Astrocyte (in vitro differentiated cells and primary cell): ENCODE measurements around the gene SLC18A3. TPM values are rescaled to one million over a fixed set of nuclear protein-coding genes. Genes with fewer than 3 reads are reported as not detected.
A peak's percentile ranks its signal among the peaks of the same experiment; 100 is the strongest.

Experiments
- DNase-seq: peaks from one replicate; pipeline ENCODE4 v3.0.0-alpha.2; 2010; ENCODE audit warnings: low read depth
- FAIRE-seq: peaks from 2 replicates; lab custom pipeline; 2011; peaks lifted over from hg19 to GRCh38; lab: Jason Lieb, UNC
- H2AFZ ChIP-seq: 2 replicates; pipeline ENCODE4 v1.6.0; 2012; ENCODE audit warnings: low read depth, low read length, inconsistent platforms
- H3K27ac ChIP-seq: 2 replicates; pipeline ENCODE4 v1.5.1; 2011; ENCODE audit warnings: low read depth, low read length, inconsistent platforms
- H3K27me3 ChIP-seq: 2 replicates; pipeline ENCODE4 v1.6.0; 2011; ENCODE audit warnings: low read length, inconsistent platforms; ENCODE audit not compliant: insufficient read depth
- H3K36me3 ChIP-seq: 2 replicates; pipeline ENCODE4 v1.5.1; 2011; ENCODE audit warnings: low read length, inconsistent platforms; ENCODE audit not compliant: insufficient read depth
- H3K4me1 ChIP-seq: 2 replicates; pipeline ENCODE4 v1.5.1; 2011; ENCODE audit warnings: low read length, inconsistent platforms; ENCODE audit not compliant: insufficient read depth
- H3K4me2 ChIP-seq: 2 replicates; pipeline ENCODE4 v1.6.0; 2012; ENCODE audit warnings: low read length, inconsistent platforms
- H3K4me3 ChIP-seq: 2 replicates; pipeline ENCODE4 v1.5.1; 2011; ENCODE audit warnings: low read depth, mild to moderate bottlenecking, low read length, inconsistent platforms; ENCODE audit not compliant: insufficient read depth
- H3K79me2 ChIP-seq: 2 replicates; pipeline ENCODE4 v1.6.0; 2012; ENCODE audit warnings: mild to moderate bottlenecking, low read length, inconsistent platforms; ENCODE audit not compliant: insufficient read depth
- H3K9ac ChIP-seq: 2 replicates; pipeline ENCODE4 v1.6.0; 2012; ENCODE audit warnings: mild to moderate bottlenecking, low read length, inconsistent platforms
- H3K9me3 ChIP-seq: 2 replicates; pipeline ENCODE4 v1.5.1; 2012; ENCODE audit warnings: low read depth, mild to moderate bottlenecking, low read length, inconsistent platforms; ENCODE audit not compliant: insufficient read depth
- H4K20me1 ChIP-seq: 2 replicates; pipeline ENCODE4 v1.6.0; 2012; ENCODE audit warnings: low read length, inconsistent platforms; ENCODE audit not compliant: insufficient read depth
- H3K27ac Mint-ChIP-seq: one replicate; pipeline ENCODE4 v1.8.0; 2021; ENCODE audit warnings: mild to moderate bottlenecking, mixed read lengths; ENCODE audit not compliant: unreplicated experiment
- H3K27me3 Mint-ChIP-seq: one replicate; pipeline ENCODE4 v1.8.0; 2021; ENCODE audit warnings: low read depth, mixed read lengths; ENCODE audit not compliant: unreplicated experiment
- H3K36me3 Mint-ChIP-seq: one replicate; pipeline ENCODE4 v1.8.0; 2021; ENCODE audit warnings: low read depth, mixed read lengths; ENCODE audit not compliant: unreplicated experiment
- H3K4me1 Mint-ChIP-seq: one replicate; pipeline ENCODE4 v1.8.0; 2021; ENCODE audit warnings: low read depth, mixed read lengths; ENCODE audit not compliant: unreplicated experiment
- H3K4me3 Mint-ChIP-seq: one replicate; pipeline ENCODE4 v1.8.0; 2021; ENCODE audit warnings: mild to moderate bottlenecking, moderate library complexity, mixed read lengths; ENCODE audit not compliant: unreplicated experiment
- H3K9me3 Mint-ChIP-seq: one replicate; pipeline ENCODE4 v1.8.0; 2021; ENCODE audit warnings: mild to moderate bottlenecking, mixed read lengths; ENCODE audit not compliant: unreplicated experiment
- CTCF ChIP-seq: IDR thresholded peaks from 2 replicates; pipeline ENCODE4 v1.5.1; 2011; ENCODE audit warnings: low read depth, mild to moderate bottlenecking, inconsistent platforms, low read length, moderate library complexity; ENCODE audit not compliant: insufficient read depth
- EZH2 ChIP-seq: IDR thresholded peaks from 2 replicates; pipeline ENCODE4 v1.6.1; 2012; ENCODE audit warnings: mild to moderate bottlenecking, low read length, inconsistent platforms; ENCODE audit not compliant: insufficient read depth
- total RNA-seq: library from RNA; stranded (reverse); gene quantifications from 2 replicates; pipeline ENCODE4 v1.2.1, GENCODE V29; 2021

SLC18A3 gene
- total RNA-seq, 1 donor from 2014 or later, result 4.6 TPM

- DNase-seq (peak; percentile 78), FAIRE-seq (no peak)
- no peak overlapping the region for H3K4me2 ChIP-seq
- H4K20me1 ChIP-seq, result no peaks in the 10 kb centered on the region
- no peaks in the 10 kb centered on the region for H3K4me1 ChIP-seq
- Mint-ChIP-seq H3K27me3 (peaks cover 7% of the 10 kb centered on the region), H3K4me3 (no peak overlapping the region), H3K9me3 (peaks cover 2% of the 10 kb centered on the region), H3K27ac (no peak overlapping the region), H3K36me3 (no peaks in the 10 kb centered on the region), H3K4me1 (no peaks in the 10 kb centered on the region)
- H2AFZ ChIP-seq, result no peak overlapping the region
- no peaks in the 10 kb centered on the region for H3K27me3 ChIP-seq
- no peaks in the 10 kb centered on the region for H3K36me3 ChIP-seq
- H3K9me3 ChIP-seq, result no peaks in the 10 kb centered on the region
- no peak overlapping the region for H3K4me3 ChIP-seq
- H3K27ac ChIP-seq, result no peak overlapping the region
- no peak for TF ChIP-seq EZH2
- TF ChIP-seq CTCF, result no peak
- no peak overlapping the region for H3K9ac ChIP-seq
- no peaks in the 10 kb centered on the region for H3K79me2 ChIP-seq
Measured at GRCh38 chr10:49579621-49580020, 30.5 kb upstream of the SLC18A3 start.

- Histone ChIP-seq H3K4me1 (no peaks in the 10 kb centered on the region), H3K9me3 (no peaks in the 10 kb centered on the region), H3K27me3 (no peaks in the 10 kb centered on the region), H4K20me1 (no peaks in the 10 kb centered on the region), H3K79me2 (no peaks in the 10 kb centered on the region), H3K4me2 (no peak overlapping the region), H2AFZ (no peak overlapping the region), H3K9ac (no peak overlapping the region), H3K36me3 (no peaks in the 10 kb centered on the region), H3K4me3 (no peak overlapping the region), H3K27ac (no peak overlapping the region)
- TF ChIP-seq EZH2 (no peak), CTCF (no peak)
- FAIRE-seq, result no peak
- DNase-seq, result no peak
- Mint-ChIP-seq H3K4me1 (peaks cover 7% of the 10 kb centered on the region), H3K27me3 (no peaks in the 10 kb centered on the region), H3K27ac (no peak overlapping the region), H3K4me3 (no peak overlapping the region), H3K9me3 (no peaks in the 10 kb centered on the region), H3K36me3 (no peaks in the 10 kb centered on the region)
Measured at GRCh38 chr10:49585387-49585786, 24.7 kb upstream of the SLC18A3 start.

GRCh38 chr10:49587981-49588380 lies 22.1 kb upstream of the SLC18A3 start:
- H3K36me3 Mint-ChIP-seq, result no peaks in the 10 kb centered on the region
- H3K4me1 ChIP-seq, result no peaks in the 10 kb centered on the region
- FAIRE-seq (no peak), DNase-seq (no peak)
- no peak overlapping the region for H3K4me2 ChIP-seq
- H3K27ac Mint-ChIP-seq, result no peak overlapping the region
- no peak overlapping the region for H3K4me3 ChIP-seq
- no peaks in the 10 kb centered on the region for H3K9me3 ChIP-seq
- H3K36me3 ChIP-seq, result no peaks in the 10 kb centered on the region
- no peak overlapping the region for H3K4me3 Mint-ChIP-seq
- TF ChIP-seq CTCF (no peak), EZH2 (no peak)
- no peak overlapping the region for H2AFZ ChIP-seq
- H3K27ac ChIP-seq, result no peak overlapping the region
- no peak overlapping the region for H3K9ac ChIP-seq
- no peaks in the 10 kb centered on the region for H3K9me3 Mint-ChIP-seq
- H3K4me1 Mint-ChIP-seq, result peaks cover 7% of the 10 kb centered on the region
- H4K20me1 ChIP-seq, result no peaks in the 10 kb centered on the region
- H3K27me3 Mint-ChIP-seq, result peaks cover under 1% of the 10 kb centered on the region
- H3K79me2 ChIP-seq, result no peaks in the 10 kb centered on the region
- no peaks in the 10 kb centered on the region for H3K27me3 ChIP-seq
